ENCODE results near the gene SLAMF7. TPM values are rescaled to one million over a fixed set of nuclear protein-coding genes. Genes with fewer than 3 reads are reported as not detected.
A peak's percentile ranks its signal among the peaks of the same experiment; 100 is the strongest.

Gene SLAMF7
- total RNA-seq, 2 experiments from 2014 or later, result 88.5 to 102 TPM

- peak; percentile 82 for ATAC-seq
- H3K36me3 Mint-ChIP-seq (ENCODE audit: low read depth), result peaks cover 56% of the 10 kb centered on the region
- peak; percentile 74 for DNase-seq
Measured at GRCh38 chr1:160755911-160756848, 17.1 kb downstream of the SLAMF7 start.

GRCh38 chr1:160756849-160757201 is 17.8 kb downstream of the SLAMF7 start:
- H3K4me3 Mint-ChIP-seq, result peak overlapping the region; percentile 30
- ATAC-seq (no peak), DNase-seq (no peak)
- peak overlapping the region; percentile 93 for H3K27ac Mint-ChIP-seq
- H3K27me3 Mint-ChIP-seq (ENCODE audit: low read depth), result no peaks in the 10 kb centered on the region
- peaks cover 56% of the 10 kb centered on the region for H3K36me3 Mint-ChIP-seq (ENCODE audit: low read depth)
- POLR2A ChIA-PET, result interaction anchor here (0.8 to 4.7 kb wide), 8 partner anchors 8 to 129 kb away, joined by 3 to 33 read pairs (median 6); partner anchors contain the start of gene SLAMF7
- H3K4me1 Mint-ChIP-seq (ENCODE audit: low read depth), result peaks cover 56% of the 10 kb centered on the region
- H3K9me3 Mint-ChIP-seq (ENCODE audit: insufficient read depth), result peaks cover 11% of the 10 kb centered on the region
- CTCF ChIA-PET, result interaction anchor here (1.1 to 3.6 kb wide), 12 partner anchors 10 to 81 kb away, joined by 3 to 61 read pairs (median 7); partner anchors contain the start of gene SLAMF7

More at GRCh38 chr1:160755911-160756848, 17.1 kb downstream of the SLAMF7 start:
- Mint-ChIP-seq H3K27me3 (ENCODE audit: low read depth) (no peaks in the 10 kb centered on the region), H3K4me3 (peak overlapping the region; percentile 30), H3K27ac (peak overlapping the region; percentile 93), H3K9me3 (ENCODE audit: insufficient read depth) (peaks cover 11% of the 10 kb centered on the region), H3K4me1 (ENCODE audit: low read depth) (peaks cover 58% of the 10 kb centered on the region)
- ChIA-PET CTCF (interaction anchor here (0.9 to 3.6 kb wide), 16 partner anchors 8 to 81 kb away, joined by 3 to 61 read pairs (median 5); partner anchors contain the start of gene SLAMF7), POLR2A (interaction anchor here (0.7 to 4.7 kb wide), 12 partner anchors 9 to 128 kb away, joined by 3 to 33 read pairs (median 4); partner anchors contain the start of genes CD48, LY9 and SLAMF7)

DNA sequence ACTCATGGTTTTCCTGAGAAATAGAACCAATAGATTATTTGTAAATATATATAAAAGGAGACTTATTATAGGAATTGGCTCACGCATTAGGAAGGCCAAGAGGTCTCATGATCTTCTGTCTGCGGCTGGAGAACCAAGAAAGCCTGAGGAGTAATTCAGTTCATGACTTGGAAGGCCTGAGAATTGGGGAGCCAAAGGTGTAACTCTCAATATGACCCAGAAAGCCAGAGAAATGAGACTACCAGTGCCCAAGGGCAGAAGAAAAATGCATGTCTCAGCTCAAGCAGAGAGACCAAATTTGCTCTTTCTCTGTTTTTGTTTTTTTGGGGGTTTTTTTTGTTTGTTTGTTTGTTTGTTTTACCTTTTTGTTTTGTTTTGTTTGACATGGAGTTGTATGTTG is 19.5 kb downstream of the SLAMF7 start:
- Mint-ChIP-seq H3K36me3 (ENCODE audit: low read depth) (peaks cover 42% of the 10 kb centered on the region), H3K27me3 (ENCODE audit: low read depth) (no peaks in the 10 kb centered on the region), H3K27ac (no peak overlapping the region), H3K4me3 (no peak overlapping the region), H3K9me3 (ENCODE audit: insufficient read depth) (peaks cover 11% of the 10 kb centered on the region), H3K4me1 (ENCODE audit: low read depth) (peaks cover 48% of the 10 kb centered on the region)
- ChIA-PET CTCF (interaction anchor here (1.6 to 2.4 kb wide), 3 partner anchors 10 to 195 kb away, joined by 4 to 12 read pairs (median 5); no protein-coding TSS in a partner anchor), POLR2A (no interaction called here)
- DNase-seq (no peak), ATAC-seq (no peak)

- Mint-ChIP-seq H3K4me3 (no peak overlapping the region), H3K4me1 (ENCODE audit: low read depth) (peaks cover 38% of the 10 kb centered on the region), H3K27me3 (ENCODE audit: low read depth) (no peaks in the 10 kb centered on the region), H3K9me3 (ENCODE audit: insufficient read depth) (peaks cover 16% of the 10 kb centered on the region), H3K36me3 (ENCODE audit: low read depth) (peaks cover 34% of the 10 kb centered on the region), H3K27ac (no peak overlapping the region)
- POLR2A ChIA-PET, result interaction anchor here (0.8 to 1.0 kb wide), 2 partner anchors 8 to 15 kb away, joined by 3 to 5 read pairs; no protein-coding TSS in a partner anchor
- DNase-seq (no peak), ATAC-seq (no peak)
- CTCF ChIA-PET, result interaction anchor here (0.6 to 2.4 kb wide), 7 partner anchors 9 to 194 kb away, joined by 3 to 12 read pairs (median 4); no protein-coding TSS in a partner anchor
Measured at GRCh38 chr1:160759740-160760139, 20.7 kb downstream of the SLAMF7 start.

GRCh38 chr1:160761046-160761445 is 22.0 kb downstream of the SLAMF7 start:
- no peak for ATAC-seq
- ChIA-PET CTCF (interaction anchor here (1.0 to 2.8 kb wide), 4 partner anchors 13 to 193 kb away, joined by 3 to 16 read pairs (median 9); no protein-coding TSS in a partner anchor), POLR2A (no interaction called here)
- Mint-ChIP-seq H3K4me3 (no peak overlapping the region), H3K36me3 (ENCODE audit: low read depth) (peaks cover 33% of the 10 kb centered on the region), H3K9me3 (ENCODE audit: insufficient read depth) (peaks cover 20% of the 10 kb centered on the region), H3K27ac (no peak overlapping the region), H3K4me1 (ENCODE audit: low read depth) (peaks cover 34% of the 10 kb centered on the region), H3K27me3 (ENCODE audit: low read depth) (no peaks in the 10 kb centered on the region)
- no peak for DNase-seq

GRCh38 chr1:160761886-160762285 is 22.8 kb downstream of the SLAMF7 start:
- H3K36me3 Mint-ChIP-seq (ENCODE audit: low read depth), result peaks cover 28% of the 10 kb centered on the region

GRCh38 chr1:160763993-160764392 is 24.9 kb downstream of the SLAMF7 start:
- Mint-ChIP-seq H3K27ac (no peak overlapping the region), H3K27me3 (ENCODE audit: low read depth) (no peaks in the 10 kb centered on the region), H3K4me3 (no peak overlapping the region), H3K36me3 (ENCODE audit: low read depth) (peaks cover 17% of the 10 kb centered on the region), H3K9me3 (ENCODE audit: insufficient read depth) (peaks cover 9% of the 10 kb centered on the region), H3K4me1 (ENCODE audit: low read depth) (peaks cover 40% of the 10 kb centered on the region)
- CTCF ChIA-PET, result interaction anchor here (0.9 to 8.6 kb wide), 6 partner anchors 8 to 83 kb away, joined by 3 to 439 read pairs (median 4); no protein-coding TSS in a partner anchor
- DNase-seq, result no peak
- no peak for ATAC-seq
- POLR2A ChIA-PET, result interaction anchor here (0.8 kb wide), 1 partner anchor 48 kb away, joined by 3 read pairs; no protein-coding TSS in a partner anchor

More at GRCh38 chr1:160761886-160762285, 22.8 kb downstream of the SLAMF7 start:
- Mint-ChIP-seq H3K27ac (no peak overlapping the region), H3K27me3 (ENCODE audit: low read depth) (no peaks in the 10 kb centered on the region), H3K9me3 (ENCODE audit: insufficient read depth) (peaks cover 16% of the 10 kb centered on the region), H3K4me1 (ENCODE audit: low read depth) (peaks cover 32% of the 10 kb centered on the region), H3K4me3 (no peak overlapping the region)
- CTCF ChIA-PET, result interaction anchor here (1.0 to 2.8 kb wide), 7 partner anchors 9 to 79 kb away, joined by 3 to 16 read pairs (median 3); partner anchors contain the start of gene CD48
- POLR2A ChIA-PET, result no interaction called here
- ATAC-seq (no peak), DNase-seq (no peak)

DNA sequence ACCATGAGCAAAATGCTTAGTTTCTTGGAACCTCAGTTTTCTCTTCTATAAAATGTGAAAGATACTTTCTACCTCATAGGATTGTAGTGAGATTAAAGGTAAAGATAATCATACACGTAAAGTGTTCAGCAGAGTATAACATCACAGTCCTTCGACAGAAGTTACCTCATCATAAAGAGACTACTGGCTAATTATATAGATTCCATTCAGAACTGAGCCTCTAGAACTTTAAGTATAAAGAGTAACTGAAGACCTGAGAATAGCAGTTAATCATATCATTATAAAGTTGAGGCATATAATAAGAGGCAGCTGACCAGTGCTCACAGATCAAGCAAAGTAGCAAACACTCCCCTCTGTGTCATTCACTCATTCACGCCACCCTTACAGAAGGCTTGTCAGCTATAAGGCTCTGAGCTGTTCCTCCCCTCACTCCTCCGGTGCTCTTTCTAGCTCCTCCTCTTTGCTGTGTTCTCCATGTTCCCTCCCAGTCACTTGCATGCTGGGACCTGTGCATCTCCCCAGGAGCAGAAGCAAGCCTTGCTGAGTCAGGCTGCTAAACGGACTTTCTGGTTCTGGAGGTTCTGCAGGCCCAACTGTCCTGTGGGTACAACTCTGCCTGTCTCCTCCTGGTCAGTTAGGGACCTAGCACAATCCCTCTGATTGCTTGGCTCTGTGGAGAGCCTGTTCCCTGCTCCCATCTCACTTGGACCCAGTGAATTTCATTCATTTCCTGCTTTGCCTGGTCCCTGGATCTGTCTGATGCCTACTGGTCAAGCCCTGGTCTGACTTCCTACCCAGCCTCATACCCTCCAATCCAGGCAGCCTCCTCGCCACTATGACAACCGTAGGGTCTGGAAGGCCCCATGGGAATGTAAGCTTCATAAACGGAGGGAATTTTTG is 28.6 kb downstream of the SLAMF7 start:
- peak; percentile 80 for ATAC-seq
- Mint-ChIP-seq H3K27me3 (ENCODE audit: low read depth) (no peaks in the 10 kb centered on the region), H3K36me3 (ENCODE audit: low read depth) (peaks cover 10% of the 10 kb centered on the region), H3K4me3 (peak overlapping the region; percentile 82), H3K9me3 (ENCODE audit: insufficient read depth) (peaks cover 9% of the 10 kb centered on the region), H3K4me1 (ENCODE audit: low read depth) (peaks cover 51% of the 10 kb centered on the region), H3K27ac (peak overlapping the region; percentile 95)
- ChIA-PET POLR2A (interaction anchor here (0.6 to 2.8 kb wide), 17 partner anchors 8 to 272 kb away, joined by 3 to 19 read pairs (median 6); partner anchors contain the start of genes LY9 and SLAMF7), CTCF (interaction anchor here (0.6 to 8.6 kb wide), 37 partner anchors 8 to 223 kb away, joined by 3 to 439 read pairs (median 11); partner anchors contain the start of genes CD48, ITLN2, LY9 and SLAMF1)
- peak; percentile 65 for DNase-seq

- peak overlapping the region; percentile 82 for H3K4me3 Mint-ChIP-seq
- H3K9me3 Mint-ChIP-seq (ENCODE audit: insufficient read depth), result peaks cover 9% of the 10 kb centered on the region
- H3K4me1 Mint-ChIP-seq (ENCODE audit: low read depth), result peaks cover 46% of the 10 kb centered on the region
- H3K27me3 Mint-ChIP-seq (ENCODE audit: low read depth), result no peaks in the 10 kb centered on the region
- ChIA-PET CTCF (interaction anchor here (0.6 to 8.6 kb wide), 42 partner anchors 9 to 222 kb away, joined by 3 to 439 read pairs (median 6); partner anchors contain the start of genes CD48, ITLN2, LY9 and SLAMF1), POLR2A (interaction anchor here (0.6 to 2.8 kb wide), 16 partner anchors 9 to 272 kb away, joined by 3 to 19 read pairs (median 6); partner anchors contain the start of genes LY9 and SLAMF7)
- peak; percentile 93 for ATAC-seq
- peak overlapping the region; percentile 95 for H3K27ac Mint-ChIP-seq
- peak; percentile 93 for DNase-seq
- H3K36me3 Mint-ChIP-seq (ENCODE audit: low read depth), result peaks cover 8% of the 10 kb centered on the region
Measured at GRCh38 chr1:160768295-160768657, 29.2 kb downstream of the SLAMF7 start.

DNA sequence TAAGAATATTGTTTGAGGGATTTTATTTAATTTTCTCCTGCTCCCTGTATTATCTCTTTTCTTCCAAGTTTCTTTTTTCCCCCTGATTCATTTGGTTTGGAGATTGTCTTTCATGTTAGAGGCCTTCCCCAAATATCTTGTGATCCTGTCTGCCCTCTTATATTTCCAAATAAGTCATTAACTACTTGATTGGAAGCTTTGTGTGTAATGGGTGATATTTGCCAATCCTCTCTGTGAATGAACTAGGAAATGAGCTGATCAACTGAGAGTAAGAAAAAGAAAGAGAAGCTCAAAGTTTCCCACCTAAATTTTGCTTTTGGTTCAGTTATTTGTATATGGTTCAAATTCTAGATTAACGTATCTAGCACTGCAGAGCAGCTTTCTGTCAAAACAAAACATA is 33.3 kb downstream of the SLAMF7 start:
- ATAC-seq, result no peak
- H3K9me3 Mint-ChIP-seq (ENCODE audit: insufficient read depth), result no peaks in the 10 kb centered on the region
- CTCF ChIA-PET, result interaction anchor here (1.1 to 10.7 kb wide), 12 partner anchors 23 to 180 kb away, joined by 3 to 226 read pairs (median 6); partner anchors contain the start of genes ITLN2, LY9 and SLAMF7

More for the DNA sequence above, 33.3 kb downstream of the SLAMF7 start:
- Mint-ChIP-seq H3K36me3 (ENCODE audit: low read depth) (peaks cover 2% of the 10 kb centered on the region), H3K27ac (no peak overlapping the region), H3K27me3 (ENCODE audit: low read depth) (no peaks in the 10 kb centered on the region), H3K4me3 (no peak overlapping the region), H3K4me1 (ENCODE audit: low read depth) (peaks cover 53% of the 10 kb centered on the region)
- no peak for DNase-seq
- POLR2A ChIA-PET, result interaction anchor here (0.6 kb wide), 1 partner anchor 213 kb away, joined by 3 read pairs; no protein-coding TSS in a partner anchor

Data from activated CD8-positive, alpha-beta T cell treated with anti-CD3 and anti-CD28 coated beads, Interleukin-2, amount 10 ng/mL, durations not matched to agents 7 days and 5 days (primary cell).